ENCODE measurements around the gene HIVEP3. TPM values are rescaled to one million over a fixed set of nuclear protein-coding genes. Genes with fewer than 3 reads are reported as not detected.

The HIVEP3 gene
- total and polyA plus RNA-seq, 4 experiments from 2014 or later, result 8.2 to 12.8 (median 10.8) TPM

DNA sequence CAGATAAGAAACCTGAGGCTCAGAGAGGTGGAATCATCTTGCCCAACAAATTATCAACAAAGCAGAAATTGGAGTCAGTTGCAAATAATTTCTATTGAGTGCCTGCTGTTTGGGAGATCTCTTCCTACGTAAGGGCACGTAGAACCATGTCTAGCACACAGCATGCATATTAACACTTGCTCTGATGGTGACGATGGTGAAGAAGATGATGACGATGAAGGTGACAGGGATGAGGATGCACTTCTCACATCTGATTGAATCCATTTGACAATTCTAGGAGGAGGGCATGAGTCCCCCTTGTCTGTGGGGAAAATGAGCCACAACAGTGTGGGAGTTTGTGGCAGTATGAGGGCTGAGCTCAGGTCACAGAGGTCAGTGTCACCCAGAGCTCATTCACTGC, 183.6 kb downstream of the HIVEP3 start:
- Mint-ChIP-seq H3K36me3 (no peaks in the 10 kb centered on the region), H3K4me1 (peaks cover 16 to 41% (median 20%) of the 10 kb centered on the region in 4 donors), H3K4me3 (no peak overlapping the region), H3K27ac (peak overlapping the region in 1 of 7 donors; percentile 45), H3K9me3 (no peaks in the 10 kb centered on the region), H3K27me3 (no peaks in the 10 kb centered on the region)
- Histone ChIP-seq H3K9me3 (ENCODE audit: control insufficient read depth in 1 of 2, low read length in 2 of 2) (no peaks in the 10 kb centered on the region), H3K27me3 (ENCODE audit: insufficient read depth, low read length) (no peaks in the 10 kb centered on the region), H3K4me1 (ENCODE audit: insufficient read depth, low read length) (peaks cover 18% of the 10 kb centered on the region), H3K4me3 (ENCODE audit: low read length in 2 of 2) (no peak overlapping the region), H3K36me3 (ENCODE audit: insufficient read depth, low read length) (no peaks in the 10 kb centered on the region), H3K27ac (ENCODE audit: low read depth, low read length) (no peak overlapping the region)
- DNase-seq, result no peak
- POLR2A ChIA-PET (ENCODE audit: partially characterized antibody), result no interaction called here
- CTCF ChIA-PET (ENCODE audit: partially characterized antibody), result no interaction called here
- intact Hi-C loops (cut with micrococcal nuclease), result no loop called here

DNA sequence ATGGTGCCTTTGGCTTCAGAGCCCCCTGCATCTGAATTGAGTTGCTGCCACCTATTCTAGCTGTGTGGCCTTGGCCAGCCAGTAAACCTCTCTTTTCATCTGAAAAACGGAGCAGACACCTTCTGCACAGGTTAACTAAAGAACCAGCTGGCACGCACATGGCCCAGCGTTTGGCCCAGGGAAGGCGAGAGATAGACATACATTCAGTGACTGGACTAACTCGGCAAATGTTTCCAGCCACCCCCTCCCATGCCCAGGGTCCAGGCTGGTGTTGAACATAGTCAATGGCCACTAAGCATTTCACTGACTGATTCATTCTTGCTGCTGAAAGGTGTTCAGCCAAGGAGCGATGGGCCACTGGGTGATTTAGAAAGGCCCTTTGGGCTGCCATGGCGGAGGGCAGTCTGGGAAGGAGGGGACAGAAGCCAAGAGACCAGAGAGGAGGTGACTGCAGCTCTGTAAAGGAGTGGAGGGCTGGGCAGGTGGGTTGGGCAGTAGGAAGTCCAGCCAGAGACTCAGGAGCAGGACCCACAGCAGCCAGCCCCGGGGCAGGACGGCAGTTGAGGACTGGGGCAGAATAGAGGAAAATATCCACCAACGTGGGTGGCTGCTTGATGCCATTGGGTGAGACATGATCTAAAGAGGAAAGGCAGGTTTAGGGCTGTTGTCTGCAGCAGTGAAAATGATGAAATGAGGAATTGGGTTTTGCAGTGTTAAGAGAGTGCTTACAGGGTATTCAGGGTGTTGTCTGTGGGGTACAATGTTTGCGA, 184.3 kb downstream of the HIVEP3 start:
- peaks cover 11% of the 10 kb centered on the region for H3K4me1 ChIP-seq (ENCODE audit: insufficient read depth, low read length)
- H3K36me3 Mint-ChIP-seq, result no peaks in the 10 kb centered on the region
- intact Hi-C loops (cut with micrococcal nuclease), result no loop called here
- H3K4me3 Mint-ChIP-seq, result no peak overlapping the region
- H3K36me3 ChIP-seq (ENCODE audit: insufficient read depth, low read length), result no peaks in the 10 kb centered on the region
- CTCF ChIA-PET (ENCODE audit: partially characterized antibody), result no interaction called here
- no peak overlapping the region for H3K27ac Mint-ChIP-seq
- no peak for DNase-seq
- no peak overlapping the region for H3K4me3 ChIP-seq (ENCODE audit: low read length in 2 of 2)
- H3K27me3 Mint-ChIP-seq, result no peaks in the 10 kb centered on the region
- no peaks in the 10 kb centered on the region for H3K27me3 ChIP-seq (ENCODE audit: insufficient read depth, low read length)
- POLR2A ChIA-PET (ENCODE audit: partially characterized antibody), result no interaction called here
- H3K9me3 ChIP-seq (ENCODE audit: control insufficient read depth in 1 of 2, low read length in 2 of 2), result no peaks in the 10 kb centered on the region
- H3K27ac ChIP-seq (ENCODE audit: low read depth, low read length), result no peak overlapping the region
- H3K9me3 Mint-ChIP-seq, result no peaks in the 10 kb centered on the region
- peaks cover 10 to 38% (median 15%) of the 10 kb centered on the region in 4 donors for H3K4me1 Mint-ChIP-seq

DNA sequence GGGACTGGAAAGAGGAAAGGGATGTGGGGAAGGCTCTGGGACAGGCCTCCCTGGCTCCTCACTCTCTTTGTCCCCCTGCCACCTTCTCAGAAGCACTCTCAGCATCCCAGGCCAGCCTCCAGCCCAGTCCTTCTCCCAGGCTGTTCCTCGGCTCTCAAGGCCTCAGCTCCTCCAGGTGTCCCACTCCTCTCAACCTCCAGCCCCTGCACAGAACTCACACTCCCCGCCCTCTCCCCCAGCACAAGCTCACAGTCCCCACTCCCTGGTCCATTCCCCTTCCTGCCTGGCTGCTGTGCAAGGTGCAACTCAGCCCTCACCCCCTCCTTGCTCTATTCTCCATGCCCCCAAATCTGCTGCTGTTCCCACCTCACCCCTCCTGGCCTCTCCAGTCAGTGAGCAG, 185.0 kb downstream of the HIVEP3 start:
- intact Hi-C loops (cut with micrococcal nuclease), result no loop called here
- Mint-ChIP-seq H3K36me3 (no peaks in the 10 kb centered on the region), H3K27ac (peak overlapping the region in 1 of 7 donors; percentile 36), H3K9me3 (no peaks in the 10 kb centered on the region), H3K4me1 (peaks cover 10 to 38% (median 14%) of the 10 kb centered on the region in 4 donors), H3K27me3 (no peaks in the 10 kb centered on the region), H3K4me3 (no peak overlapping the region)
- DNase-seq, result no peak
- H3K9me3 ChIP-seq (ENCODE audit: control insufficient read depth in 1 of 2, low read length in 2 of 2), result no peaks in the 10 kb centered on the region
- no peaks in the 10 kb centered on the region for H3K27me3 ChIP-seq (ENCODE audit: insufficient read depth, low read length)
- ChIA-PET POLR2A (ENCODE audit: partially characterized antibody) (no interaction called here), CTCF (ENCODE audit: partially characterized antibody) (no interaction called here)
- peaks cover 8% of the 10 kb centered on the region for H3K4me1 ChIP-seq (ENCODE audit: insufficient read depth, low read length)
- no peak overlapping the region for H3K27ac ChIP-seq (ENCODE audit: low read depth, low read length)
- H3K36me3 ChIP-seq (ENCODE audit: insufficient read depth, low read length), result no peaks in the 10 kb centered on the region
- no peak overlapping the region for H3K4me3 ChIP-seq (ENCODE audit: low read length in 2 of 2)

DNA sequence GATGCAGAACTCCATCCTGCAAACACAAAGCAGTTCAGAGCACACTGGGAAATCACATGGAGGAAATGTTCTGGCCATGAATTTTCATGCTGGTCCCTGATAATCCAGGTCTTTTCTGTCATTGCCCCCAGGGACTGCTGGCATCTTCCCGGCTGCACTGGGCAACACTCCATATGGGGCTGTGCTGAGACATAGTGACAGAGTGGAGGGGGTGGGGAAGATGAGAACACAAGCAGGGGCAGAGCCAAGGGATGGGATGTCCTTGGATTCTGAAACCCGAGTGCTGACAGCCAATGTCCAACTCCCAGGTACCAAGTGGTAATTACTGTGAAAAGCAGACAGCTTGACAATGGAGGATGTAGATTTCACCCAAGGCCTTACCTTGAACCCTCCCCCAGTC, 185.7 kb downstream of the HIVEP3 start:
- Mint-ChIP-seq H3K9me3 (no peaks in the 10 kb centered on the region), H3K36me3 (no peaks in the 10 kb centered on the region), H3K27me3 (no peaks in the 10 kb centered on the region), H3K4me3 (no peak overlapping the region), H3K4me1 (peaks cover 15 to 40% (median 16%) of the 10 kb centered on the region in 4 donors), H3K27ac (no peak overlapping the region)
- H3K27me3 ChIP-seq (ENCODE audit: insufficient read depth, low read length), result no peaks in the 10 kb centered on the region
- no peaks in the 10 kb centered on the region for H3K36me3 ChIP-seq (ENCODE audit: insufficient read depth, low read length)
- H3K9me3 ChIP-seq (ENCODE audit: control insufficient read depth in 1 of 2, low read length in 2 of 2), result no peaks in the 10 kb centered on the region
- DNase-seq, result no peak
- ChIA-PET CTCF (ENCODE audit: partially characterized antibody) (no interaction called here), POLR2A (ENCODE audit: partially characterized antibody) (no interaction called here)
- peaks cover 10% of the 10 kb centered on the region for H3K4me1 ChIP-seq (ENCODE audit: insufficient read depth, low read length)
- H3K4me3 ChIP-seq (ENCODE audit: low read length in 2 of 2), result no peak overlapping the region
- intact Hi-C loops (cut with micrococcal nuclease), result no loop called here
- H3K27ac ChIP-seq (ENCODE audit: low read depth, low read length), result no peak overlapping the region

DNA sequence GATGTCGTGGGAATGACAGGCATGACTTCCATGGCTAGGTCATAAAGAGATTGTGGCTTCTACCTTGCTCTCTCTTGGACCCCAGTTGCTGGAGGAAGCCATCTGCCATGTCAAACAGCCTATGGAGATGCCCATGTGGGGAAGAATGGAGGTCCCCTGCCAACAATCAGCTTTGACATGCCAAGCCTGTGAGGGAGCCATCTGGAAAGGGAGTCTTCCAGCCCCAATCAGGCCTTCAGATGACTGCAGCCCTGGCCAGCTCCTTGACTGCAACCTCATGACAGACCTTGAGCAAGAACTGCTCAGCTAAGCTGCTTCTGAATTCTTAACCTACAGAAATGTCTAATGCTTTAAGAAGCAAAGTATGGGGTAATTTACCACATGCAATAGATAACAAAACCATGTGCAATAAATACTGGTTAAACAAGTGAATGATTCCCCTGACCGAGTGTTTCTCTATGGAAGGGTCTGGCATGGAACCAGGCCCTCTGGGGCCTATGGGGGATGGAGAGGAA, 187.1 kb downstream of the HIVEP3 start:
- H3K9me3 ChIP-seq (ENCODE audit: control insufficient read depth in 1 of 2, low read length in 2 of 2), result no peaks in the 10 kb centered on the region
- H3K27ac ChIP-seq (ENCODE audit: low read depth, low read length), result no peak overlapping the region
- no peak overlapping the region for H3K4me3 ChIP-seq (ENCODE audit: low read length in 2 of 2)
- POLR2A ChIA-PET (ENCODE audit: partially characterized antibody), result interaction anchor here (0.6 kb wide), 1 partner anchor 40 kb away, joined by 4 read pairs; no protein-coding TSS in a partner anchor
- no peaks in the 10 kb centered on the region for H3K36me3 ChIP-seq (ENCODE audit: insufficient read depth, low read length)
- intact Hi-C loops (cut with micrococcal nuclease), result no loop called here
- H3K27me3 ChIP-seq (ENCODE audit: insufficient read depth, low read length), result no peaks in the 10 kb centered on the region
- CTCF ChIA-PET (ENCODE audit: partially characterized antibody), result no interaction called here
- Mint-ChIP-seq H3K4me3 (no peak overlapping the region), H3K27ac (peak overlapping the region in 1 of 7 donors; percentile 14), H3K36me3 (no peaks in the 10 kb centered on the region), H3K9me3 (no peaks in the 10 kb centered on the region), H3K27me3 (no peaks in the 10 kb centered on the region), H3K4me1 (peaks cover 21 to 46% (median 28%) of the 10 kb centered on the region in 4 donors)
- H3K4me1 ChIP-seq (ENCODE audit: insufficient read depth, low read length), result peaks cover 25% of the 10 kb centered on the region
- no peak for DNase-seq

DNA sequence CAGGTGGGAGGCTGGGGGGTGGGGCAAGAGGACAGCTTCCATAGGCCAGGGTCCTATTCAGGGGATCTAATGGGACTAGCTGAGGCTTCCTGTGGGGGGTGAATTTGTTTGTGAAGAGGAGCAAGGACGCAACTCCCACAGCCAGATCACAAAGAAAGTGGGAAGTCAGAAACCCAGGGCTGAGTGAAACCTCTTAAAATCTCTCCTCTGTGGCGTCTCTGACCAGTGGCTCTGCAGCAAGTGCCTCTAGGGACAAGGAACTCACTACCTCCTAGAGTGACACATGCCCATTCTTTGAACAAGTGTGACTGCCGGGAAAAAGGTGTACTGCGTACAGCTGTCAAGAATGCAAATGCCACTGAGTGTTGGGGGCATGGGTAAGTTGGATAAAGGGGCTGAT, 187.9 kb downstream of the HIVEP3 start:
- Histone ChIP-seq H3K4me1 (ENCODE audit: insufficient read depth, low read length) (peaks cover 25% of the 10 kb centered on the region), H3K36me3 (ENCODE audit: insufficient read depth, low read length) (no peaks in the 10 kb centered on the region), H3K27me3 (ENCODE audit: insufficient read depth, low read length) (no peaks in the 10 kb centered on the region), H3K9me3 (ENCODE audit: control insufficient read depth in 1 of 2, low read length in 2 of 2) (no peaks in the 10 kb centered on the region), H3K27ac (ENCODE audit: low read depth, low read length) (no peak overlapping the region), H3K4me3 (ENCODE audit: low read length in 2 of 2) (no peak overlapping the region)
- Mint-ChIP-seq H3K36me3 (no peaks in the 10 kb centered on the region), H3K4me1 (peaks cover 26 to 52% (median 32%) of the 10 kb centered on the region in 4 donors), H3K9me3 (no peaks in the 10 kb centered on the region), H3K27me3 (no peaks in the 10 kb centered on the region), H3K27ac (no peak overlapping the region), H3K4me3 (no peak overlapping the region)
- ChIA-PET CTCF (ENCODE audit: partially characterized antibody) (no interaction called here), POLR2A (ENCODE audit: partially characterized antibody) (interaction anchor here (0.6 kb wide), 1 partner anchor 39 kb away, joined by 4 read pairs; no protein-coding TSS in a partner anchor)
- DNase-seq, result no peak
- intact Hi-C loops (cut with micrococcal nuclease), result no loop called here

DNA sequence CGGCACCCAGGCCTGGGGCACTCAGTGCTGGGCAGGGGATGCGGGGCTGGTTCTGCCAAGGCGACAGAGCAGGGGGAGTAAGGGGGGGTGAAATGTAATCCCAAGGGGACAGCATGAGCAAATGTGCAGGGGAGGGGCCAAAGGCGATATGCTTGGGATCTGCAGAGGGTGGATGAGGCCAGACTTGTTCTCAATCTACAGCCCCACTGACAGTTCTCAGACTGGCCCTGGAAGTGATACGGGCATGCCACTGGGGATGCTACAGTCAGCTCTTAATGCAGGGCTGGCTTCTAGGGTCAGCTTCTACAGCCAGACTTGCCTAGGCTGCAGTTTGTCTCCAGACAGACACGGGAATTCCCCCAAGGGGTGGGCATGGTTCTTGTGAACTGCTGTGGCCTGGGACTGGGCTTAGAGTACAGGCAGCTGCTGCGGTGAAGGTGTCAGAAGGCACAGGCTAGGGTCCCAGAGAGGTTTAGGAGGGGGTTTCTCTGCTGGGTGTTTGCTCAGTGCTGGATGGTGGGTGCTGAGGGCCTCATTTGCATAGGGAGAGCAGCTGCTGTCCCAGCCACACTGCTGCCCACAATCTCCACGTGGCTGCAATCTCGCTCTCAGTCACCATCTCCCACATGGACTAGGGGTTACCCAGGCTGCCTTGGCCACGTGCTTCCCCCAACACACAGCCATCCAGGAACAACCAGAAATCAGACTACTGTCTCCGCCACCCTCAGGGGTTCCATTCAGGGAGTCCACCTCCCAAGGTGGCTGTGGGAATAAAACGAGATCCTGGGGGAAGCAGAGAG, 190.1 kb downstream of the HIVEP3 start:
- H3K27ac ChIP-seq (ENCODE audit: low read depth, low read length), result no peak overlapping the region
- peak overlapping the region in 2 of 7 donors; percentile 13 to 75 for H3K27ac Mint-ChIP-seq
- CTCF ChIA-PET (ENCODE audit: partially characterized antibody), result interaction anchor here (1.0 kb wide), 1 partner anchor 63 kb away, joined by 3 read pairs; no protein-coding TSS in a partner anchor

More for the DNA sequence above, 190.1 kb downstream of the HIVEP3 start:
- DNase-seq, result peak in 1 of 5 donors; percentile 68
- Mint-ChIP-seq H3K9me3 (no peaks in the 10 kb centered on the region), H3K36me3 (no peaks in the 10 kb centered on the region), H3K27me3 (no peaks in the 10 kb centered on the region), H3K4me1 (peaks cover 26 to 46% (median 31%) of the 10 kb centered on the region in 4 donors), H3K4me3 (peak overlapping the region in 4 of 8 donors; percentile 11 to 34 (median 24))
- intact Hi-C loops (cut with micrococcal nuclease), result no loop called here
- Histone ChIP-seq H3K9me3 (ENCODE audit: control insufficient read depth in 1 of 2, low read length in 2 of 2) (no peaks in the 10 kb centered on the region), H3K36me3 (ENCODE audit: insufficient read depth, low read length) (no peaks in the 10 kb centered on the region), H3K4me3 (ENCODE audit: low read length in 2 of 2) (no peak overlapping the region), H3K27me3 (ENCODE audit: insufficient read depth, low read length) (no peaks in the 10 kb centered on the region), H3K4me1 (ENCODE audit: insufficient read depth, low read length) (peaks cover 25% of the 10 kb centered on the region)
- POLR2A ChIA-PET (ENCODE audit: partially characterized antibody), result no interaction called here
